SU-DHL-6 (cell line): ENCODE data around the gene NCOR2.

Source experiments
- CTCF ChIP-seq: fragments of 200-600 bp; sonication (generic); IDR thresholded peaks from one replicate; pipeline ENCODE4 v1.5.1; 2017; ENCODE audit warnings: antibody characterized with exemption, mild to moderate bottlenecking, low read length, moderate library complexity; ENCODE audit not compliant: insufficient read depth, poor library complexity, severe bottlenecking
- EZH2phosphoT487 ChIP-seq: fragments of 200-600 bp; sonication (generic), shearing (Covaris generic); conservative IDR thresholded peaks from 2 replicates; pipeline ENCODE4 v1.6.1; 2018; ENCODE audit warnings: mild to moderate bottlenecking, antibody characterized with exemption, low read length, moderate library complexity, mixed read lengths

- TF ChIP-seq CTCF (no peak), EZH2phosphoT487 (no peak)
Observed at GRCh38 chr12:124537525-124538193, 29.8 kb downstream of the NCOR2 start.
